ENCODE measurements around the gene ZBTB46.

ZBTB46 gene

GRCh38 chr20:63765082-63765873, 65.8 kb downstream of the ZBTB46 start (continued):
- TF ChIP-seq ZNF488 (tag by site-specific recombination; IDR thresholded peaks at IDR 0.05): no peak
- no peak for TF ChIP-seq PBX3 (CRISPR knock-in tag; IDR thresholded peaks at IDR 0.05)
- no peak for TF ChIP-seq ZNF664 (tag by site-specific recombination; IDR thresholded peaks at IDR 0.05)
- TF ChIP-seq ZNF791 (tag by site-specific recombination; IDR thresholded peaks at IDR 0.05): no peak
- no peak for TF ChIP-seq ZNF645 (tag by site-specific recombination; IDR thresholded peaks at IDR 0.05)
- TF ChIP-seq ZNF394 (tag by site-specific recombination; IDR thresholded peaks at IDR 0.05; ENCODE audit: borderline replicate concordance): no peak
- TF ChIP-seq ZNF37A (tag by site-specific recombination; IDR thresholded peaks at IDR 0.05): no peak
- no peak for TF ChIP-seq PRDM4 (tag by site-specific recombination; IDR thresholded peaks at IDR 0.05)

GRCh38 chr20:63759377-63759901, 71.6 kb downstream of the ZBTB46 start:
- H3K9me3 ChIP-seq (ENCODE audit: control insufficient read depth, insufficient read depth, low read depth, low read length): no peaks in the 10 kb centered on the region
- ChIA-PET CTCF (interaction anchor here (0.6 to 1.1 kb wide), 3 partner anchors 14 to 30 kb away, joined by 3 to 5 read pairs (median 4); no protein-coding TSS in a partner anchor), POLR2A (no interaction called here)
- H3K4me3 ChIP-seq (ENCODE audit: low read depth, low read length): no peak overlapping the region
- no peaks in the 10 kb centered on the region for H3K36me3 ChIP-seq (ENCODE audit: control insufficient read depth in 2 of 2, insufficient read depth in 1 of 2, low read length in 2 of 2)
- H3K4me1 ChIP-seq (ENCODE audit: control insufficient read depth, insufficient read depth, low read length): no peaks in the 10 kb centered on the region
- H3K27ac ChIP-seq (ENCODE audit: extremely low read depth, low read depth, low read length): no peak overlapping the region
- TF ChIP-seq ZNF2 (tag by site-specific recombination; IDR thresholded peaks at IDR 0.05) (no peak), WT1 (tag by site-specific recombination; IDR thresholded peaks at IDR 0.05) (no peak), ZNF639 (tag by site-specific recombination; IDR thresholded peaks at IDR 0.05) (no peak), HOXC10 (CRISPR knock-in tag; IDR thresholded peaks at IDR 0.05) (no peak), MEIS1 (CRISPR knock-in tag; IDR thresholded peaks at IDR 0.05; ENCODE audit: borderline replicate concordance) (no peak), ELK4 (IDR thresholded peaks at IDR 0.05; ENCODE audit: borderline replicate concordance, low read depth, low read length) (no peak), ZNF768 (tag by site-specific recombination; IDR thresholded peaks at IDR 0.05) (no peak), PRDM10 (tag by site-specific recombination; IDR thresholded peaks at IDR 0.05) (no peak), REPIN1 (tag by site-specific recombination; IDR thresholded peaks at IDR 0.05; ENCODE audit: low read depth) (no peak), ZNF366 (tag by site-specific recombination; conservative IDR thresholded peaks at IDR 0.05) (no peak), ATF2 (tag by site-specific recombination; IDR thresholded peaks at IDR 0.05; ENCODE audit: low read depth) (no peak), ZBTB20 (tag by site-specific recombination; IDR thresholded peaks at IDR 0.05) (no peak), ZEB2 (tag by site-specific recombination; IDR thresholded peaks at IDR 0.05) (no peak), ZNF558 (tag by site-specific recombination; IDR thresholded peaks at IDR 0.05) (no peak)
